ENCODE measurements around the gene TTLL8.

Gene TTLL8

GRCh38 chr22:49968831-49969661 is 89.1 kb downstream of the TTLL8 start:
- H3K4me1 ChIP-seq (ENCODE audit: control insufficient read depth in 1 of 2, insufficient read depth in 2 of 2, low read length in 2 of 2) = peaks cover 11 to 46% of the 10 kb centered on the region in 2 donors
- H3K36me3 ChIP-seq (ENCODE audit: control insufficient read depth in 1 of 2, insufficient read depth in 2 of 2, low read length in 2 of 2) = peaks cover 0 to 7% of the 10 kb centered on the region in 2 donors
- no peak overlapping the region for H3K4me3 ChIP-seq (ENCODE audit: low read depth in 1 of 2, low read length in 2 of 2)
- H3K27ac ChIP-seq (ENCODE audit: low read length) = no peak overlapping the region
- no peaks in the 10 kb centered on the region for H3K27me3 ChIP-seq (ENCODE audit: low read depth, low read length)
- H3K9me3 ChIP-seq (ENCODE audit: control insufficient read depth in 1 of 2, low read length in 2 of 2) = no peaks in the 10 kb centered on the region
